Activated naive CD8-positive, alpha-beta T cell treated with anti-CD3 and anti-CD28 coated beads, Interleukin-2, amount 50 U/mL, for 24 hours (primary cell): Measurements from ENCODE around the gene MEGF11.

Source experiments
- ATAC-seq: fragments of 150-1000 bp; cut with Tn5 transposase; one replicate; pipeline ENCODE4 v1.10.0; 2021
- DNase-seq: peaks from one replicate; pipeline ENCODE4 v3.0.0; 2021
- H3K27ac Mint-ChIP-seq: one replicate; pipeline ENCODE4 v1.8.0; 2021; ENCODE audit warnings: mild to moderate bottlenecking, mixed read lengths
- H3K27me3 Mint-ChIP-seq: one replicate; pipeline ENCODE4 v1.8.0; 2021; ENCODE audit warnings: mixed read lengths
- H3K36me3 Mint-ChIP-seq: one replicate; pipeline ENCODE4 v1.8.0; 2021; ENCODE audit warnings: low read depth, mixed read lengths
- H3K4me1 Mint-ChIP-seq: one replicate; pipeline ENCODE4 v1.8.0; 2021; ENCODE audit warnings: mixed read lengths
- H3K4me3 Mint-ChIP-seq: one replicate; pipeline ENCODE4 v1.8.0; 2021; ENCODE audit warnings: mild to moderate bottlenecking, moderate library complexity, mixed read lengths
- H3K9me3 Mint-ChIP-seq: one replicate; pipeline ENCODE4 v1.8.0; 2021; ENCODE audit warnings: mixed read lengths

MEGF11 gene

GRCh38 chr15:66253418-66254088 is at the start of gene MEGF11:
Gene MEGF11 (minus strand): TSS chr15:66253750. CDS start chr15:66128403, 125,347 bp downstream.
- no peak within 1 kb of the TSS for H3K27ac Mint-ChIP-seq
- DNase-seq (no peak), ATAC-seq (no peak)
- H3K27me3 Mint-ChIP-seq = peaks cover 65% of the 10 kb centered on the region
- H3K4me1 Mint-ChIP-seq = peaks cover 19% of the 10 kb centered on the region
- H3K4me3 Mint-ChIP-seq = peak within 1 kb of the TSS; percentile 83
- H3K9me3 Mint-ChIP-seq = no peaks in the 10 kb centered on the region
- H3K36me3 Mint-ChIP-seq = no peaks in the 10 kb centered on the region

- no peak for DNase-seq
- H3K36me3 Mint-ChIP-seq = peaks cover 5% of the 10 kb centered on the region
- H3K27ac Mint-ChIP-seq = peak overlapping the region; percentile 6
- H3K9me3 Mint-ChIP-seq = no peaks in the 10 kb centered on the region
- no peak for ATAC-seq
- no peaks in the 10 kb centered on the region for H3K4me1 Mint-ChIP-seq
- H3K27me3 Mint-ChIP-seq = no peaks in the 10 kb centered on the region
- H3K4me3 Mint-ChIP-seq = no peak overlapping the region
Measured at GRCh38 chr15:66302489-66303278, 49.1 kb upstream of the MEGF11 start.

GRCh38 chr15:66298803-66299251 is 45.3 kb upstream of the MEGF11 start:
- Mint-ChIP-seq H3K4me3 (no peak overlapping the region), H3K27ac (no peak overlapping the region), H3K36me3 (peaks cover 13% of the 10 kb centered on the region), H3K4me1 (peaks cover 18% of the 10 kb centered on the region), H3K27me3 (no peaks in the 10 kb centered on the region), H3K9me3 (no peaks in the 10 kb centered on the region)
- no peak for ATAC-seq
- DNase-seq = no peak

DNA sequence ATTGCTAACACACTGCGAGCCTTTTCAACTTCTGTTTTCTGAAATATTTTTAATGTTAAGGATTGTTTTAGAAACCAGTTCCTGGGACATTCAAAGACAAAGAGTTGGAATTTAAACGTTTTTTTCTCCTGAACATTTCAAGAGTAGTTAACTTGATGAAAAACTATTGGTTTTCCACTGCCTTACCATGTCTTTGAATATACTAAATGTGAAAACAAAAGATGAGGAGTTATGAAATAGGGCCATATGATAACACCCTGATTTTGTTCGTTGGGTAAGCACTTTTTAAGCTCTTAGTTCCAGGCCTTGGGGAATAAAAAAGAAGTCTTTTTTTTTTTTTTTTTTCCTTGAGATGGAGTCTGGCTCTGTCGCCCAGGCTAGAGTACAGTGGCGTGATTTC is 42.6 kb upstream of the MEGF11 start:
- Mint-ChIP-seq H3K4me3 (no peak overlapping the region), H3K36me3 (peaks cover 13% of the 10 kb centered on the region), H3K27me3 (no peaks in the 10 kb centered on the region), H3K4me1 (peaks cover 32% of the 10 kb centered on the region), H3K9me3 (no peaks in the 10 kb centered on the region), H3K27ac (no peak overlapping the region)
- DNase-seq (no peak), ATAC-seq (no peak)

GRCh38 chr15:66294932-66295235 is 41.3 kb upstream of the MEGF11 start:
- no peak for ATAC-seq
- peak overlapping the region; percentile 84 for H3K4me3 Mint-ChIP-seq
- H3K9me3 Mint-ChIP-seq = no peaks in the 10 kb centered on the region
- H3K4me1 Mint-ChIP-seq = peaks cover 40% of the 10 kb centered on the region
- no peaks in the 10 kb centered on the region for H3K27me3 Mint-ChIP-seq
- peaks cover 13% of the 10 kb centered on the region for H3K36me3 Mint-ChIP-seq
- DNase-seq = no peak
- peak overlapping the region; percentile 95 for H3K27ac Mint-ChIP-seq

DNA sequence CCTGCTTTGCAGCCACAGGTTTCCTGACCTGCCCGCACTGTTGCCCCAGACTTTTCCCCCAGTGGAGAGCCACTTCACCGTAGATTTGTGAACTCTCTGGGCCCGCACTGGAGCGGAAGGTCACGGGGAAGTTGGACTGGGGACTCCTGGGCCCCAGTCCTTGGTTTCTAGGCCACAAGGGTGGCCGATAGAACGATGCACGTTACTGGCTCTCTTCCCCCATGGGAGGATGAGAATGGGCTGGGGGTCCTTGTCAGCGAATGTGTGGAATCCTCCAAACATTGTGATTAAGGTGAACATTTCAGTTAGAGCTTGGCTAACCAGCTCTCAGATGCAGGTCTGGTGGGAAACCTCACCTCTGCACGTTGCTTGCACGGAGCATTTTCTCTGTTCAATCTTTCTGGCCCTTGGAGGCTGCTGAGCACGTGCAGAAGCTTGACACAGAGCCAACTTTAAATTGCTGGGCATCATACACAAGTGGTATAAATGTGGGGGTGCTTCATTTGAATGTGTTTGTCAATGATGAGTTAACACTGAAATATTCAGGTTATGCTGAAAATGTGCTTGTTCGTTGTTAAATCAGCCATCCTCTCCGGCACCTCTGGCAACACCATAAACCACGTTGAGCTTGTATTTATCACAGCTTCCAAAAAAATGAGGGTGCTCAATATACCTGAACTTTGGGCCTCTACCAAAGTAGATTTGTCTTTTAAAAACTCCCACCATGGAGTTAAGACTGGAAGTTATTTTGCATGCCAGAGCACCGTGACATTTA is 40.8 kb upstream of the MEGF11 start:
- no peaks in the 10 kb centered on the region for H3K27me3 Mint-ChIP-seq
- H3K4me1 Mint-ChIP-seq = peaks cover 40% of the 10 kb centered on the region
- H3K27ac Mint-ChIP-seq = peak overlapping the region; percentile 95
- DNase-seq (no peak), ATAC-seq (peak; percentile 6)
- H3K36me3 Mint-ChIP-seq = peaks cover 13% of the 10 kb centered on the region
- peak overlapping the region; percentile 84 for H3K4me3 Mint-ChIP-seq
- no peaks in the 10 kb centered on the region for H3K9me3 Mint-ChIP-seq

DNA sequence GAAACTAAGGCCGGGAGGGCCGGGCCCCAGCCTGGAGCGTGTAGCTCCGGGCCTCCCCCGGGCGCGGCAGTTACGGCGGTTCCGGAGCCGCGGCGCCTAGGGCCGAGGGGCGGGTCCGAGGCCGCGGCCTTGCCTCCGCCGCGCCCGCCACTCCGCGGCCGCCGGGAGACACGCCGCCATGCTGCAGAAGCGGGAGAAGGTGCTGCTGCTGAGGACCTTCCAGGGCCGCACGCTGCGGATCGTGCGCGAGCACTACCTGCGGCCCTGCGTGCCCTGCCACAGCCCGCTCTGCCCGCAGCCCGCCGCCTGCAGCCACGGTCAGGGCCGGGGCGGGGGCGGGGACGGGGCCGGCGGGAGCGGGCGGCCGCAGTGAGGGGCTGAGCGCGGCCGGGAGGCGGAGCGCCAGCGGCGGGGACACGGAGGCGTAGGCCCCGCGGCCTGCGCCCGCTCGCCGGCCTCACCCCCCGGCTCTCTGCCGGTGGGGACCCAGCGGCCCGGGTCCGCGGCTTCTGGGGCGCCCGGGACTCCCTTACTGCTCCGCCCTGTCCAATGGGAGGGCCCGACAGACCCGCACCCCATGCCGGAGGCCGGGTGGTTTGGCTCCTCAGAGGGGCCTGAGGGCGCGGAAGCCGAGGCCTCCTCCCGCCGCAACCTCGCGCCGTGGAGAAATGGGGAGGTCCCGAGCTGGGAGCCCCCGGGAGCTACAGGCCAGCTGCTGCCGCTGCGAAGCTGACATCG is 40.0 kb upstream of the MEGF11 start, which contains the start of gene DIS3L:
Gene DIS3L, plus strand, starts transcription at position 150 of the 738 bp plus-strand sequence. Its CDS starts 29 bp downstream, at position 179.
- H3K27me3 Mint-ChIP-seq = no peaks in the 10 kb centered on the region
- peak within 1 kb of the TSS; percentile 95 for H3K27ac Mint-ChIP-seq
- peak; percentile 70 for DNase-seq
- H3K9me3 Mint-ChIP-seq = no peaks in the 10 kb centered on the region
- peaks cover 40% of the 10 kb centered on the region for H3K4me1 Mint-ChIP-seq
- H3K36me3 Mint-ChIP-seq = peaks cover 10% of the 10 kb centered on the region
- peak; percentile 75 for ATAC-seq
- peak within 1 kb of the TSS; percentile 84 for H3K4me3 Mint-ChIP-seq

DNA sequence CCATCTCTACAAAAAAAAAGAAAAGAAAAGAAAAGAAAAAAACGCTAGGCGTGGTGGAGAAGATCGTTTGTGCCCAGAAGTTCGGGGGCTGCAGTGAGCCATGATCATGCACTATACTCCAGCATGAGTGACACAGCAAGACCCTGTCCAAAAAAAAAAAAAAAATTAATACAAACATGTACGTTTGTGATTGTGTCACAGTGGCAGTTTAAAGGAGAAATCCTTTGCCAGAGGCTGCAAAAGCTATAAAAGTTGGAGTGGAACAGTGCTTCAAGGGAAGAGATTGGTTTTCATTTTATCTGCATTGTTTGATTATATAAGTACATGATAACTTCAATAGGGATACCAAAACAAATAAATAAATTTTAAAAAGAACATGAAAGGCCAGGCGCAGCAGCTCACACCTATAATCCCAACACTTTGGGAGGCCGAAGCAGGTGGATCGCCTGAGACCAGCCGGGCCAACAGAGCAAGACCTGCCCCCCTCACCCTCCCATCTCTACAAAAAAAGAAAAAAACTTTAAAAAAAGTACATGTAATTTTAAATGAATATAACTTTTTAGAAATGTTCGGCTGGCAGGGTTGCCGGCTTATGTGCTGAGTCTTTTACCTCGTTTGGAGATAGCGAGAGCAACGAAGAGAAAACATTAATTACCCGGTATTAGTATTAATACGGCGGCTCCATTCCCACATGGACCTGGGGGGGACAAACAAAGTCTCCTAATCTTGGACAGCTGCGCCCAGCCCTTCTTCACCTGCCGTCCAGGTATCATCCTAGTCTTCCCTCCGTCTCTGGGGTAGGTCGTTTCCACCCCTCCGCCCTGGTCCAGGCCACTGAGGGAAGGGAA is 39.2 kb upstream of the MEGF11 start:
- no peak for ATAC-seq
- DNase-seq = peak; percentile 2
- Mint-ChIP-seq H3K27me3 (no peaks in the 10 kb centered on the region), H3K9me3 (no peaks in the 10 kb centered on the region), H3K27ac (peak overlapping the region; percentile 90), H3K4me3 (peak overlapping the region; percentile 83), H3K36me3 (peaks cover 9% of the 10 kb centered on the region), H3K4me1 (peaks cover 40% of the 10 kb centered on the region)

DNA sequence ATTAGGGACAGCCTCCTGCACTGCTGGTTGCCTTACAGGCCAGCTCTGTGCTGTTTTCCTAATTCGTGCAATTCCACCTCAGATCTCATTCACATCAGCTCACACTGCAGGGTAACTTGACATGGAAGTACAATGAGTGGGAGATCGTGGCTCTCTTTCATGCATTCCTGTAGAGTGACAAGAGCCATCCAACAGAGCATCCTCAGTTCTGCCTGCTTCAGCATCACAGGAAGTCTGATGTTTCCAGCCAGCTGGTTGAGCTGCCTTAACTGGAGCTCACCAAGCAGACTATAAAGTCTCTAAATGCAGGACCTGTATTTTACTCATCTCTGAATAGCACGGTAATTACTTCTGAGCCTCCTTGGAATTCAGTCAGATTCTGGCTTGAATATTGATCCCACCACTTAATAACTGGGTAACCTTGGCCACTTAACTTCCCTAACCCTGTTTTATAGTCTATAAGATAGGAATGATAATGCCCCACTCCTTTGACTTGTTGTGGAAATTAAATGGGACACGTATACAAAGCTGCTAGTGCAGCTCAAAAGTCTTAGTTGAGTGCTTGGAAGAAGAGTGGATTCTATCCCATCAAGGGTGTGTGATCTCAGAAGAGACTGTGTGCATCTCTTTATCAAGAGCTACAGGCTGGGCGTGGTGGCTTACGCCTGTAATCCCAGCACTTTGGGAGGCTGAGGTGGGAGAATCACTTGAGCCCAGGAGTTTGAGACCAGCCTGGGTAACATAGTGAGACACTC is 38.4 kb upstream of the MEGF11 start:
- Mint-ChIP-seq H3K27ac (peak overlapping the region; percentile 90), H3K4me1 (peaks cover 42% of the 10 kb centered on the region)
- no peak for DNase-seq

GRCh38 chr15:66290518-66290917 is 37.0 kb upstream of the MEGF11 start:
- H3K4me1 Mint-ChIP-seq = peaks cover 39% of the 10 kb centered on the region
- no peaks in the 10 kb centered on the region for H3K9me3 Mint-ChIP-seq
- H3K36me3 Mint-ChIP-seq = no peaks in the 10 kb centered on the region
- H3K4me3 Mint-ChIP-seq = no peak overlapping the region
- no peaks in the 10 kb centered on the region for H3K27me3 Mint-ChIP-seq
- ATAC-seq (peak; percentile 20), DNase-seq (peak; percentile 10)
- no peak overlapping the region for H3K27ac Mint-ChIP-seq

More for the DNA sequence above, 38.4 kb upstream of the MEGF11 start:
- Mint-ChIP-seq H3K36me3 (peaks cover 5% of the 10 kb centered on the region), H3K9me3 (no peaks in the 10 kb centered on the region), H3K4me3 (peak overlapping the region; percentile 83), H3K27me3 (no peaks in the 10 kb centered on the region)
- ATAC-seq = no peak

DNA sequence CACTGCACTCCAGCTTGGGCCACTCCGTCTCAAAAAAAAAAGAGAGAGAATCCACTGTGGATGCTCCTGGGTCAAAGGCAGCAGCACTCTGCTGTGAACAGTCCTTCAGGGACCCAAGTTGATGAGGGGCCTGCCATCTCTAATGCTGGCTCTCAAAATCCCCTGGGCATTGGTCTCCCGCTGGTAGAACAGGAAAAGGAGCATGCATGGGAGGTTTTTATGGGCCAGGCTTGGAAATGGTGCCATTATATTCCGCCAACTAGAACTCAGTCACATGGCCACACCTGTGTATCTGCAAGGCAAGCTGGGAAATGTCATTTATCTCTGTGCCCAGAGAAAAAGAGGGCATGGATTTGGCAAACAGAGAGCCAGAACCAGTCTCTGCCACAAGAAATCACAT is 36.5 kb upstream of the MEGF11 start:
- Mint-ChIP-seq H3K9me3 (no peaks in the 10 kb centered on the region), H3K4me3 (no peak overlapping the region), H3K4me1 (peaks cover 33% of the 10 kb centered on the region), H3K27me3 (no peaks in the 10 kb centered on the region), H3K27ac (no peak overlapping the region), H3K36me3 (no peaks in the 10 kb centered on the region)
- ATAC-seq (no peak), DNase-seq (no peak)

DNA sequence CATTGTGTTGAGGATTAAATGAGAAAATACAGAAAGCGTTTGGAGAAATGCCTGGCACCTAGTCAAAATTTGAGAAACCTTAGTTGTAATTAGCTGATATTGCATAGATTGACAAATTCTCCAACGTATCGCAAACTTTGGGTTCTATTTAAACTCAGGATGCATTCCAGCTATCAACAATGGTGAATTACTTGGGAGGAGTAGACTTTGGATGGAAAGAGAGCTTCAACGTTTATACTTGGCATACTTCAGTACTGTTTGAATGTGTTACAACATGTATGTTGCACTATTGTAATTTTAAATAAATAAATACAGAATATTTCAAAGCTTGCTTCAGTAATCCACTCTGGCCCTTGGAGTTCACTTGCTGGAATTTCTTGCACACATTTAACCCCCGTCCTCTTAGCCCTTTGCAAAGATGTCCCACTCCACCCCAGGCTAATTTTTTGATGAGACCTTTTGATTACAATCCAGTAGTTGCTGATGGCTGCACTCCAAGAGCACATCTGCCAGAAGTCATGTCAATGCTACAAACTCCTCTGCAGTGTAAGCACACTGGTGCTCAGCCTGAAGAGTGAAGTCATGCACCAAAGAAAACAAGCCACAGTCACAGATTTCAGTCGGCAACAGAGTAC is 35.1 kb upstream of the MEGF11 start:
- DNase-seq (no peak), ATAC-seq (no peak)
- Mint-ChIP-seq H3K4me1 (peaks cover 24% of the 10 kb centered on the region), H3K4me3 (no peak overlapping the region), H3K36me3 (no peaks in the 10 kb centered on the region), H3K9me3 (no peaks in the 10 kb centered on the region), H3K27me3 (no peaks in the 10 kb centered on the region), H3K27ac (no peak overlapping the region)
